H1 (cell line): ENCODE measurements around the gene GMPR2. TPM values are rescaled to one million over a fixed set of nuclear protein-coding genes. Genes with fewer than 3 reads are reported as not detected.

Source experiments
- CTCF ChIA-PET: fragments of 300-600 bp; sonication (Branson Sonifier 250); formaldehyde crosslinking; loops from one replicate; lab custom pipeline; 2021; ENCODE audit not compliant: partially characterized antibody; lab: Charles Lee
- POLR2A ChIA-PET: fragments of 300-600 bp; sonication (Branson Sonifier 250); formaldehyde crosslinking; loops from one replicate; lab custom pipeline; 2021; ENCODE audit warnings: inconsistent platforms; ENCODE audit not compliant: partially characterized antibody; lab: Charles Lee
- DNase-seq, 2 experiments: peaks; one replicate each; pipeline versions ENCODE4 v3.0.0 to v3.0.0-alpha.2; 2010 to 2022; ENCODE audit warnings: low spot score in 2 of 2, low read depth in 1 of 2, mixed read lengths in 1 of 2
- FAIRE-seq: peaks from 2 replicates; lab custom pipeline; 2011; peaks lifted over from hg19 to GRCh38; lab: Jason Lieb, UNC
- H2AFZ ChIP-seq: 2 replicates; pipeline ENCODE4 v1.8.1; 2012; ENCODE audit warnings: low read length, inconsistent platforms
- H2AK5ac ChIP-seq: 2 replicates; pipeline ENCODE4 v1.6.1; 2013; ENCODE audit warnings: low read depth, low read length
- H2BK120ac ChIP-seq: replicated peaks from 2 replicates; pipeline ENCODE3; 2013; ENCODE audit warnings: low read depth, low read length, inconsistent platforms
- H2BK12ac ChIP-seq: 2 replicates; pipeline ENCODE4 v1.6.1; 2013; ENCODE audit warnings: low read depth, low read length
- H2BK15ac ChIP-seq: 2 replicates; pipeline ENCODE4 v1.6.1; 2013; ENCODE audit warnings: low read length
- H2BK20ac ChIP-seq: 2 replicates; pipeline ENCODE4 v1.6.1; 2013; ENCODE audit warnings: low read length
- H2BK5ac ChIP-seq: 2 replicates; pipeline ENCODE4 v1.6.1; 2013; ENCODE audit warnings: low read depth, low read length
- H3K14ac ChIP-seq: 2 replicates; pipeline ENCODE4 v1.6.1; 2013; ENCODE audit warnings: inconsistent platforms; ENCODE audit not compliant: insufficient read length
- H3K18ac ChIP-seq: 2 replicates; pipeline ENCODE4 v1.6.1; 2013; ENCODE audit warnings: low read length; ENCODE audit errors: extremely low read depth
- H3K23ac ChIP-seq: 2 replicates; pipeline ENCODE4 v1.6.1; 2013; ENCODE audit warnings: inconsistent platforms; ENCODE audit not compliant: insufficient read length
- H3K23me2 ChIP-seq: 2 replicates; pipeline ENCODE4 v1.6.1; 2013; ENCODE audit warnings: low read depth, low read length
- H3K27ac ChIP-seq: 2 replicates; pipeline ENCODE4 v1.6.1; 2011; ENCODE audit warnings: low read depth, low read length, inconsistent platforms
- H3K27me3 ChIP-seq, 4 experiments: replicated peaks in 1 of 4; 1 replicate in 1 of 4; 2 replicates in 3 of 4; pipeline versions ENCODE4 v1.6.1 to v1.8.1; 2011 to 2013; ENCODE audit warnings: low read length in 3 of 4, mild to moderate bottlenecking in 3 of 4, inconsistent platforms in 2 of 4, mixed read lengths in 2 of 4, moderate library complexity in 1 of 4; ENCODE audit not compliant: control insufficient read depth in 3 of 4, insufficient read depth in 3 of 4; ENCODE audit errors: extremely low read depth in 1 of 4
- H3K36me3 ChIP-seq, 4 experiments: 2 replicates each; pipeline versions ENCODE4 v1.6.1 to v1.8.1; 2011 to 2013; ENCODE audit warnings: mild to moderate bottlenecking in 4 of 4, low read length in 3 of 4, moderate library complexity in 2 of 4, control low read depth in 1 of 4, inconsistent platforms in 1 of 4; ENCODE audit not compliant: insufficient read depth in 4 of 4, control insufficient read depth in 2 of 4
- H3K4ac ChIP-seq: replicated peaks from 2 replicates; pipeline ENCODE3; 2013; ENCODE audit warnings: low read length, low read depth, mixed read lengths, inconsistent platforms; ENCODE audit not compliant: insufficient read length
- H3K4me1 ChIP-seq, 4 experiments: replicated peaks in 1 of 4; 1 replicate in 1 of 4; 2 replicates in 3 of 4; pipeline versions ENCODE4 v1.6.1 to v1.8.1; 2011 to 2013; ENCODE audit warnings: low read length in 3 of 4, inconsistent platforms in 2 of 4, mixed read lengths in 1 of 4; ENCODE audit not compliant: insufficient read depth in 4 of 4, control insufficient read depth in 3 of 4
- H3K4me2 ChIP-seq, 2 experiments: 2 replicates each; pipeline versions ENCODE4 v1.6.1 to v1.8.1; 2011 to 2013; ENCODE audit warnings: low read depth in 2 of 2, low read length in 2 of 2, control low read depth in 1 of 2, inconsistent platforms in 1 of 2, mild to moderate bottlenecking in 1 of 2; ENCODE audit not compliant: insufficient read depth in 1 of 2
- H3K4me3 ChIP-seq, 4 experiments: fragments of 200-600, 300-600 bp in 1 of 4; sonication (generic), shearing (Covaris generic), sonication (Bioruptor Twin) in 1 of 4; 2 replicates each; pipeline versions ENCODE4 v1.5.1 to v1.8.1; 2011 to 2016; ENCODE audit warnings: low read length in 4 of 4, low read depth in 3 of 4, control low read depth in 2 of 4, inconsistent platforms in 2 of 4, mild to moderate bottlenecking in 2 of 4, mixed read lengths in 1 of 4, moderate library complexity in 1 of 4; ENCODE audit not compliant: insufficient read depth in 2 of 4; ENCODE audit errors: extremely low read depth in 1 of 4
- H3K56ac ChIP-seq: replicated peaks from 2 replicates; pipeline ENCODE3; 2013; ENCODE audit warnings: low read depth, mild to moderate bottlenecking, mixed read lengths, low read length, inconsistent platforms; ENCODE audit not compliant: insufficient read length
- H3K79me1 ChIP-seq: 2 replicates; pipeline ENCODE4 v1.6.1; 2013; ENCODE audit warnings: low read depth, low read length, control low read depth
- H3K79me2 ChIP-seq, 2 experiments: 2 replicates each; pipeline versions ENCODE4 v1.6.1 to v1.8.1; 2012 to 2013; ENCODE audit warnings: low read length in 2 of 2, mild to moderate bottlenecking in 2 of 2, inconsistent platforms in 1 of 2; ENCODE audit not compliant: insufficient read depth in 2 of 2, control insufficient read depth in 1 of 2
- H3K9ac ChIP-seq, 4 experiments: replicated peaks in 1 of 4; 1 replicate in 1 of 4; 2 replicates in 3 of 4; pipeline versions ENCODE4 v1.6.1 to v1.8.1; 2011 to 2013; ENCODE audit warnings: low read depth in 3 of 4, low read length in 3 of 4, control low read depth in 2 of 4, mild to moderate bottlenecking in 2 of 4, moderate library complexity in 2 of 4, inconsistent platforms in 1 of 4; ENCODE audit errors: extremely low read depth in 1 of 4
- H3K9me3 ChIP-seq, 2 experiments: 2 replicates each; pipeline versions ENCODE4 v1.6.1 to v1.8.1; 2012 to 2013; ENCODE audit warnings: mild to moderate bottlenecking in 2 of 2, moderate library complexity in 2 of 2, control low read depth in 1 of 2, inconsistent platforms in 1 of 2, low read depth in 1 of 2, low read length in 1 of 2, mixed read lengths in 1 of 2; ENCODE audit not compliant: insufficient read depth in 2 of 2
- H4K20me1 ChIP-seq, 2 experiments: replicated peaks in 1 of 2; 2 replicates each; pipeline versions ENCODE3 to v1.8.1; 2011 to 2013; ENCODE audit warnings: inconsistent platforms in 2 of 2, low read length in 2 of 2, mild to moderate bottlenecking in 1 of 2; ENCODE audit not compliant: insufficient read depth in 2 of 2, control insufficient read depth in 1 of 2
- H4K5ac ChIP-seq: 2 replicates; pipeline ENCODE4 v1.6.1; 2013; ENCODE audit warnings: low read length, low read depth, mixed read lengths, inconsistent platforms; ENCODE audit not compliant: insufficient read length
- H4K8ac ChIP-seq: 2 replicates; pipeline ENCODE4 v1.8.0; 2013; ENCODE audit warnings: mild to moderate bottlenecking, moderate library complexity, low read length, inconsistent platforms; ENCODE audit not compliant: insufficient read depth; ENCODE audit errors: extremely low read depth
- H4K91ac ChIP-seq: replicated peaks from 2 replicates; pipeline ENCODE3; 2013; ENCODE audit warnings: low read length, mixed read lengths, inconsistent platforms; ENCODE audit not compliant: insufficient read length
- BACH1 ChIP-seq: IDR thresholded peaks from 2 replicates; pipeline ENCODE4 v1.6.1; 2012; ENCODE audit warnings: low read length, improper control_type of control experiment
- CBX5 ChIP-seq: fragments of 300-800, 300-1000 bp; sonication (generic); IDR thresholded peaks from 2 replicates; pipeline ENCODE4 v1.7.1; 2016; ENCODE audit warnings: antibody characterized with exemption, low read length, low read depth
- CEBPB ChIP-seq: IDR thresholded peaks from 2 replicates; pipeline ENCODE4 v1.6.1; 2012; ENCODE audit warnings: low read depth, low read length
- CHD1 ChIP-seq: IDR thresholded peaks from 2 replicates; pipeline ENCODE4 v1.6.1; 2012; ENCODE audit warnings: low read depth, low read length, improper control_type of control experiment
- KDM1A ChIP-seq: fragments of 200-600, 300-600 bp; sonication (generic); IDR thresholded peaks from 2 replicates; pipeline ENCODE4 v1.7.1; 2016; ENCODE audit warnings: mild to moderate bottlenecking, low read length, borderline replicate concordance
- KDM4A ChIP-seq: IDR thresholded peaks from one replicate; pipeline ENCODE4 v1.7.1; 2012; ENCODE audit warnings: low read depth, mild to moderate bottlenecking, moderate library complexity, low read length, inconsistent platforms; ENCODE audit not compliant: severe bottlenecking
- MAFK ChIP-seq: IDR thresholded peaks from 2 replicates; pipeline ENCODE4 v1.6.1; 2012; ENCODE audit warnings: low read depth, mild to moderate bottlenecking, improper control_type of control experiment, low read length
- NRF1 ChIP-seq: IDR thresholded peaks from 2 replicates; pipeline ENCODE4 v1.6.1; 2011; ENCODE audit warnings: mild to moderate bottlenecking, low read depth, low read length, improper control_type of control experiment
- SIN3A ChIP-seq, 2 experiments: IDR thresholded peaks in 1 of 2; conservative IDR thresholded peaks in 1 of 2; 2 replicates each; pipeline ENCODE4 v1.6.1; 2011 to 2012; ENCODE audit warnings: low read length in 2 of 2, improper control_type of control experiment in 1 of 2, low read depth in 1 of 2, mild to moderate bottlenecking in 1 of 2
- SRF ChIP-seq: IDR thresholded peaks from 2 replicates; pipeline ENCODE4 v1.6.1; 2011; ENCODE audit warnings: mild to moderate bottlenecking, low read depth, low read length, moderate library complexity
- WGBS, 2 experiments: shearing (Covaris generic) in 1 of 2; methylation state at CpG; one replicate each; pipeline versions ENCODE4 v1.1.6 to v1.1.7; 2013 to 2015; ENCODE audit warnings: low lambda C conversion rate in 2 of 2, mixed read lengths in 2 of 2, inconsistent platforms in 1 of 2, low coverage in 1 of 2, missing lambda C conversion rate in 1 of 2; ENCODE audit not compliant: insufficient replicate concordance in 2 of 2, insufficient coverage in 1 of 2, insufficient read length in 1 of 2; ENCODE audit errors: extremely low coverage in 1 of 2, missing lambda C conversion rate in 1 of 2; 5-methylcytosine and 5-hydroxymethylcytosine counted together
- polyA plus RNA-seq, 7 experiments: library from polyadenylated mRNA; depleted of rRNA in 3 of 7; stranded (reverse) in 5 of 7; unstranded in 2 of 7; fragments of >200 nt in 5 of 7; fragments of 200-250 nt in 2 of 7; gene quantifications; 1 replicate in 5 of 7; 2 replicates in 1 of 7; 4 replicates in 1 of 7; pipeline versions ENCODE4 v1.2.1 to v1.2.3, GENCODE V29; 2011 to 2013; ENCODE audit warnings: missing spikeins in 2 of 7, mixed read lengths in 2 of 7
- total RNA-seq: library from RNA; stranded (reverse); fragmentation: NEBNext Ultra II Directional; extraction: Animal tissue kit (Norgen Biotek cat#: 25700); gene quantifications from 2 replicates; pipeline ENCODE4 v1.2.1, GENCODE V29; 2021
- TF ChIP-seq, protein P1 (sequence below): IDR thresholded peaks from 2 replicates; pipeline ENCODE4 v1.6.1; 2012; ENCODE audit warnings: low read length, inconsistent platforms
- TF ChIP-seq, protein P2 (sequence below): IDR thresholded peaks from 2 replicates; pipeline ENCODE4 v1.6.1; 2012; ENCODE audit warnings: inconsistent platforms

GMPR2 gene
- total and polyA plus RNA-seq, 2 of the 8 experiments (the other 6 are each of a cell fraction or from before 2014, with no cell fraction given): 61.6 to 85.3 TPM

DNA sequence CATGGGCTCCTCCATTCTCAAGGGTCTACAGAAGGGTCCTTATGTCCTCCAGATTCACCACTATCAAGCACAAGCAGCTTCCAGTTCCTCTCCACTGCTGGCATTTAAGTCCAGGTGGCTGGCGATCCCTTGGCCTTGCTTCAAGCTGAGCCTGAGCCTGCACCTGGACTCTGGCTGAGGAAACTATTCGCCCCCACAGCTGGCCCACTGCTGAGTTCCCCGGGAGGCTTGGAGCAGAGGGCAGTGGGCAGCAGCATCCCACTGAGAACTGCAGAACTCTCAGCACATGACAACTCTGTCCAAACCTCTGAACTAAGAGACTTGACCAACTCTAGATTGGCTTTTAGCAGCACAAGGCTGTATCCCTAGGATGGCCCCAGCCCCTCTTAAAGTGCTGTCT, 50.0 kb downstream of the GMPR2 start:
- H3K9ac ChIP-seq: no peak overlapping the region
- H3K9me3 ChIP-seq: no peaks in the 10 kb centered on the region
- H4K20me1 ChIP-seq: peaks cover 0 to 3% of the 10 kb centered on the region in 2 experiments
- no peaks in the 10 kb centered on the region for H3K23me2 ChIP-seq
- no peak overlapping the region for H2BK15ac ChIP-seq
- no peak overlapping the region for H3K56ac ChIP-seq
- H3K18ac ChIP-seq: no peak overlapping the region
- CTCF ChIA-PET: interaction anchor here (0.5 to 11.5 kb wide), 10 partner anchors 9 to 137 kb away, joined by 3 to 137 read pairs (median 18); partner anchors contain the start of genes CIDEB, DHRS1, LTB4R2 and NOP9
- H2AK5ac ChIP-seq: no peak overlapping the region
- H4K91ac ChIP-seq: no peak overlapping the region
- H3K4me1 ChIP-seq: no peaks in the 10 kb centered on the region
- H2BK12ac ChIP-seq: no peak overlapping the region
- H3K27ac ChIP-seq: no peak overlapping the region
- FAIRE-seq (no peak), DNase-seq (no peak)
- no peak overlapping the region for H2BK20ac ChIP-seq
- H4K8ac ChIP-seq: no peak overlapping the region
- no peak overlapping the region for H2BK120ac ChIP-seq
- no peak overlapping the region for H3K4ac ChIP-seq
- H3K79me2 ChIP-seq: no peaks in the 10 kb centered on the region
- H3K23ac ChIP-seq: no peak overlapping the region
- no peaks in the 10 kb centered on the region for H3K36me3 ChIP-seq
- no peak overlapping the region for H3K4me2 ChIP-seq
- no peaks in the 10 kb centered on the region for H3K27me3 ChIP-seq
- H2BK5ac ChIP-seq: no peak overlapping the region
- H2AFZ ChIP-seq: no peak overlapping the region
- H3K4me3 ChIP-seq: no peak overlapping the region
- 79% methylated on average over 3 of the region's 3 CpGs; no CpG with 5 or more reads in 1 of the 2 experiments for WGBS, 2 experiments
- POLR2A ChIA-PET: interaction anchor here (0.6 to 3.8 kb wide), 8 partner anchors 10 to 188 kb away, joined by 3 to 25 read pairs (median 4); partner anchors contain the start of genes DHRS1, NOP9, PCK2 and RABGGTA
- H4K5ac ChIP-seq: no peak overlapping the region
- no peak overlapping the region for H3K14ac ChIP-seq
- H3K79me1 ChIP-seq: no peaks in the 10 kb centered on the region; the same call in 1 of the 2 replicates
- TF ChIP-seq CHD1 (no peak), KDM1A (no peak), BACH1 (no peak), SRF (no peak), KDM4A (no peak), SIN3A (conservative IDR thresholded peaks at IDR 0.05 in 1 of 2, IDR thresholded peaks at IDR 0.05 in 1 of 2; ENCODE audit: low read depth in 1 of 2, low read length in 2 of 2) (no peak), CEBPB (no peak), NRF1 (no peak), CBX5 (no peak), MAFK (no peak)
- TF ChIP-seq, protein P1, sequence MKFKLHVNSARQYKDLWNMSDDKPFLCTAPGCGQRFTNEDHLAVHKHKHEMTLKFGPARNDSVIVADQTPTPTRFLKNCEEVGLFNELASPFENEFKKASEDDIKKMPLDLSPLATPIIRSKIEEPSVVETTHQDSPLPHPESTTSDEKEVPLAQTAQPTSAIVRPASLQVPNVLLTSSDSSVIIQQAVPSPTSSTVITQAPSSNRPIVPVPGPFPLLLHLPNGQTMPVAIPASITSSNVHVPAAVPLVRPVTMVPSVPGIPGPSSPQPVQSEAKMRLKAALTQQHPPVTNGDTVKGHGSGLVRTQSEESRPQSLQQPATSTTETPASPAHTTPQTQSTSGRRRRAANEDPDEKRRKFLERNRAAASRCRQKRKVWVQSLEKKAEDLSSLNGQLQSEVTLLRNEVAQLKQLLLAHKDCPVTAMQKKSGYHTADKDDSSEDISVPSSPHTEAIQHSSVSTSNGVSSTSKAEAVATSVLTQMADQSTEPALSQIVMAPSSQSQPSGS: no peak
- TF ChIP-seq, protein P2, sequence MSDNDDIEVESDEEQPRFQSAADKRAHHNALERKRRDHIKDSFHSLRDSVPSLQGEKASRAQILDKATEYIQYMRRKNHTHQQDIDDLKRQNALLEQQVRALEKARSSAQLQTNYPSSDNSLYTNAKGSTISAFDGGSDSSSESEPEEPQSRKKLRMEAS: no peak
